GM21723 (cell line): ENCODE results near the gene NPR2.

Source experiments
- ATAC-seq: cut with Tn5 transposase; IDR thresholded peaks from one replicate; pipeline ENCODE4 v1.9.1; 2021; ENCODE audit warnings: mild to moderate bottlenecking, moderate library complexity; ENCODE audit not compliant: unreplicated experiment

Gene NPR2

DNA sequence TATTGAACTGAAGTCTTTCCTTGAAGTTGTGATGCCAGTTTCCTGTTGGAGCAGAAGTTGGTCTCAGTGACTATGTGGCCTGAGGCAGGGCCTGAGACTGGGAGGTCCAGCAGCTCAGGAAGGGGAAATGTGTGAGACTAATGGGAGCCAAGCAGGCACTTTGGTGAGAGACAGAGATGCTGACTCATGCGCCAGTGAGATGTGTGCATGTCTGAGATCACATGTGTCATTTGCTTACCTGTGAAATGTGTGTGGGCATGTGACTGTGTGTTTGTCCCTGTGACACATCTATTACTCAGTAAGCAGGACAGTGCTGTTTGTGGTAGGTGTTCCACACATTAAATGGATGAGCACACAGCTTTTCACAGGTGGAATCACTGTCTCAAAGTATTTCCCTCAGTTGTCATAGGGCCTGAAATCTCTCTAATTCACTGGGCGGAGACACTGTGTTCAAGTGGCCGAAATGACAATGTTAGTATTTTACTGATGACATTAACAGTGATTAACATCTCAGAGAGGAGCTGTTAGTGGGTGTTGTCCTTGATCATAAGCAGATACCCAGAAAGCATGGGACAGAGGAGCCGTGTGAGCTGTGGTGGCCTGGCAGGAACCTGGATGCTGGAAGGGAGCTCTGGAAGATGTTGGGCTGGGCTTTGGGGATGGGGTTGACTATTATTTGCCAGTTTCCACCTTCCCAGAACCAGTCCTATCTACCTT is 7.4 kb downstream of the NPR2 start:
- ATAC-seq = peak; percentile 58

DNA sequence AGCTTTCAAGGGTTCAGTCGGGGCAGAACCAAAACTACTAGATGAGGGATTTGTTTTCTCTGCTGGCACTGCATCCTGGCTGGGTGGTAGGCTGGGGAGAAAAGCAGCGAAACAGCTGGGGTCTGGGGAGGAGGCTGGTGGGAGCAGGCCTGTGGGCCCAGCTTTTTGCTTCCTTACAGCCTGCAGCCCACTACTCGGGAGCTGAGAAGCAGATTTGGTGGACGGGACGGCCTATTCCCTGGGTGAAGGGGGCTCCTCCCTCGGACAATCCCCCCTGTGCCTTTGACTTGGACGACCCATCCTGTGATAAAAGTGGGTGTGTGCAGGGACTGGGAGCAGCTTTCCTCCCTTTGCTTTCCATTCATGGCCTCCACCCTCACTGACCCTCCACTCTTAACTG is 9.1 kb downstream of the NPR2 start:
- ATAC-seq = no peak

DNA sequence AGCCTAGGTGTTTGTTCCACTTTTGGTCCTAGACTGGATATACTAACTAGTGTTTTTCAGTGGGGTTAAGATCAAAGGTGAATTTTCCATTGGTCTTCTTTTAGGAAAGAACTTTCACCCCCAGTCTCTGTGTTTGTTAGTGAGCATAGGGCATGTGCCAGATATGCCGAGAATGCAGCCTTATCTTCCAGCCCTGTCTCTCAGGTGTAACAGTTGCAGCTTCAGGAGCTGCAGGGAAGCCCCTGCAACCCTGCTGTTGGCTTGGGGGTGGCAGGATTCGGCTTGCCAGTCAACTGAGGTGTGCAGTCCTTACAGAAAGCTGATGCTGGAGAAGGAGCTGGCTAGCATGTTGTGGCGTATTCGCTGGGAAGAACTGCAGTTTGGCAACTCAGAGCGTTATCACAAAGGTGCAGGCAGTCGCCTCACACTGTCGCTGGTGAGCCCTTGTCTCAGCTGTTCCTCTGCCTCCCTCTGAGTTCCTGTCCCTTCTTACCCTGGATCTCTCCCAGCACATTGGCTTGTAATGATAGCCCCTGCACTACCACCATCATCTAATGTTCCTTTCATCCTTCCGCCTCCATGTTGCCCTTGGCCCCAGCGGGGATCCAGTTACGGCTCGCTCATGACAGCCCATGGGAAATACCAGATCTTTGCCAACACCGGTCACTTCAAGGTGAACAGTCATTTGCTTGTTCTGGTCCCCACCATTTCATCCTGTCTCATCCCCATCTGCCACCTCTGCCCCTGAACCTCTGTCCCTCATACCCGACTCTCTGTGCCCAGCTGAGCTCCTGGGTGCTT is 10.1 kb downstream of the NPR2 start:
- no peak for ATAC-seq

DNA sequence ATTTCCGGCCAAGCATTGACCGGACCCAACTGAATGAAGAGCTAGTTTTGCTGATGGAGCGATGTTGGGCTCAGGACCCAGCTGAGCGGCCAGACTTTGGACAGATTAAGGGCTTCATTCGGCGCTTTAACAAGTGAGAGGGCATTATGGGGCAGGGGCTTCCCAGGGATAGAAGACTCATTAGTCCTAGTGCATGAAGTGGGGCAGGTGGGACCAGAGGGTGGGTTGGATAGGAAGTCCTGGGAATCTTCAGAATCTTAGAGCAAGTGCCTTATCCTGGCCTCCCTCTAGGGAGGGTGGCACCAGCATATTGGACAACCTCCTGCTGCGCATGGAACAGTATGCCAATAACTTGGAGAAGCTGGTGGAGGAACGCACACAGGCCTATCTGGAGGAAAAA is 14.7 kb downstream of the NPR2 start:
- no peak for ATAC-seq

DNA sequence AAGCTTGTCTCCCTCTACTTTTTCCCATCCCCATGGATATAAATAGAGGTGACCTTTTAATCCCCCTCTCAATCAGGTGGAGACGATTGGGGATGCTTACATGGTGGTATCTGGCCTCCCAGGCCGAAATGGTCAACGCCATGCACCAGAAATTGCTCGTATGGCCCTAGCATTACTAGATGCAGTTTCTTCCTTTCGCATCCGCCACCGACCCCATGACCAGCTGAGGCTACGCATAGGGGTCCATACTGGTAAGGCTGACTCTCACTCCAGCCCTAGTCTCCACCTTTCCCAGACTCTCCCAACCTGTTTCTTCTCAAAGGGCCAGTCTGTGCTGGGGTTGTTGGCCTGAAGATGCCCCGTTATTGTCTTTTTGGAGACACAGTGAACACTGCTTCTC is 17.0 kb downstream of the NPR2 start:
- ATAC-seq = no peak

DNA sequence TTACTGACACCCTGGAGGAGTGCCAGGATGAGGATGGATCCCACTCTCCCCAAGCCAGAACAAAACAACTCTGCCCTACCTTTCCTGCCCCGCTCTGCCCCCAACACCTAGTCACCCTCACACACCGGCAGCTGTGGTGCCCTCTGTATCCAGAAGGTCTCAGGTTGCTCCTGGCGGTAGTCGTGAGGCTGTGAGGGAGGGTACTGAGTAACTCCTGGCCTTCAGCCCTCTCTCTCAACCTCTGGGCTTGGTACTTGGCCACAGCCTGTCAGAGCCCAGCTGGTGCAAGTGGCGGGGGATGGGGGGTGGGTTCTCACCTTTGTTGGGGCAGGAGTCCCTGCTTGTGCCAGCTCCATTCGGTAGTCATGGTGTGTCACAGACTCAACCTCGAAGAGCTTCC is 18.7 kb downstream of the NPR2 start:
- ATAC-seq = no peak

DNA sequence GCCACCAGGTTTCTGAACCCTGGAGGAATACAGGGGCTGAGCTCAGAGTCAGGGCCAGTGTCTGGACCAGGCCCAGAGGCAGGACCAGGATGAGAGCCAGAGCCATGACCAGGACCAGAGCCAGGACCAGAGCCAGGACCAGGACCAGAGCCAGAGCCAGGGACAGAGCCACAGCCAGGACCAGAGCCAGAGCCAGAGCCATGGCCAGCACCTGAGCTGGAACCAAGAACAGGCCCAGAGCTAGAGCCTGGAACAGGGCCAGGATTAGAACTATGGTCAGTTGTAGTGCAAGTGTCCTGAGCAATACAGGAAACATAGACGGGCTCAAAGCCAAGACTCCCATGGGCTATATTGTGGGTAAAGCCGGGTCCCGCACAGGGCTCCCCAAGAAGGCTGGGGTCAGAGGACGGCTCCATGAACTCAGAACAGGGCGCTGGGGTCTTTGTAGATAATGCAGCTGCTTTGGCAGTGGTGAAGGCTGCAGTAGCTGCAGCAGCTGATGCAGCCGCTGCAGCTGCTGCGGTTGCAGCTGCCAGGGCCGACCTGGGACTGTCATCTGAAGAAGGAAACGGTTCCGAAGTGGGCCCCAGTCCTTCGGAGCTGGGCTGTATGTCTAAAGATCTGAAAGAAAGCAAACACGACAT is 20.1 kb downstream of the NPR2 start:
- ATAC-seq = no peak

DNA sequence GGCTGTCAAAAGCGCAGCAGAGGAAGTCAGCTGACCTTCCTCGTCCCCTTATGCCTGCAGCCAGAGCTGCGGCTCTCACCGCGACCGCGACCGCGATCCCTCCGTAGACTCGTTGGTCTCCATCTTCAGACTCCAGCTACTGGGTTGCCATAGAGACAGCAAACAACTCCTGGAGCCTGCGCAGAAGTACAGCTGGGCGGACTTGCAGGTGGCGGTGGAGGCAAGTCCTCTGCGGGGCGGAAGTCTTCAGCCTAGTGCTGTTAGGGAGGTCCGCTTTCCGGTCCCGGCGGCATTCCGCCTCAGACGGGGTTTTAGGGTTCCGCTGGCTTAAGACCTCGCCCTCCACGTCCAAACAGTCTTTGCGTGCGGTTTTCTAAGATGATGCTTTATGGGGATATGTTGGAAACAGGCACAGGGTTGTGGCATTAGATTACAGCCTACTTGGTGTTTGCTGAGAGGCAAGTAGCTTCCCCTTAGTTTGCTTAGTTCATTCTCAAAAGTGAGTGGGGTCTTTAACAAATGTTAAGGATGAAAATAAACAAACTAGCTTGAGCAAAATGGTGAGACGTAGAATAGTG is 20.7 kb downstream of the NPR2 start, which contains the start of gene SPAG8:
Gene SPAG8 (minus strand): TSS at position 238 of the 578 bp plus-strand sequence. CDS start 115 bp downstream, at position 123.
- peak; percentile 67 for ATAC-seq

DNA sequence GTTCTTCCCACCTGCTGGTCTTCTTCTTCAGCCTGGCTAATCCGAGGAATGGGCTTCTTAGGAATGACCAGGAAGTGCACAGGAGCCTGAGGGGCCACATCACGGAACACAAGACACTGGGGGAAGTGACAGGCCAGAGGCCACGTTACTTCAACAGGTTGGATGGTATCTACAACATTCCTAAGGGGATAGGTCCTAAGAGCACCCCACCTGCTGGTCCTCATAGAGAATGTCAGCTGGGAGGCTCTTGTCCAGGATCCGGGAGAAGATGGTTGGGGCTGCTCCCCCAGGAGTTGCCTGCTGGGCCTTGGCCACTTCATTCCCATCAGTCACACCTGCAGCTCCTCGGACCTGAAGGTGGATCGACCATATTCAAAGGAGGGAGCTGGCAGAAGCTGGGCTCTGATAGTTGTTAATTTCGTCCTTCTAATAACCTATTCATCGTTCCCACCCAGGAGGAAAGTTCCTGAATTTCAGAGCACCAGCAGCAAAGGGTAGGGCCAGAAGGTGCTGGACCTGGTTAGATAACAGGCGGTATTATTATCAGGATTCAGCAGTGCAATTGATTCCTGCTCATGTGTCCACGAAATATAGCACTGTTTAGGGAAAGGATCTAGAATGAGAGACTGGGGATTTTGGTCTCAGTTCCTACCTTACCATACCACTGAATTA is 22.2 kb downstream of the NPR2 start:
- no peak for ATAC-seq

DNA sequence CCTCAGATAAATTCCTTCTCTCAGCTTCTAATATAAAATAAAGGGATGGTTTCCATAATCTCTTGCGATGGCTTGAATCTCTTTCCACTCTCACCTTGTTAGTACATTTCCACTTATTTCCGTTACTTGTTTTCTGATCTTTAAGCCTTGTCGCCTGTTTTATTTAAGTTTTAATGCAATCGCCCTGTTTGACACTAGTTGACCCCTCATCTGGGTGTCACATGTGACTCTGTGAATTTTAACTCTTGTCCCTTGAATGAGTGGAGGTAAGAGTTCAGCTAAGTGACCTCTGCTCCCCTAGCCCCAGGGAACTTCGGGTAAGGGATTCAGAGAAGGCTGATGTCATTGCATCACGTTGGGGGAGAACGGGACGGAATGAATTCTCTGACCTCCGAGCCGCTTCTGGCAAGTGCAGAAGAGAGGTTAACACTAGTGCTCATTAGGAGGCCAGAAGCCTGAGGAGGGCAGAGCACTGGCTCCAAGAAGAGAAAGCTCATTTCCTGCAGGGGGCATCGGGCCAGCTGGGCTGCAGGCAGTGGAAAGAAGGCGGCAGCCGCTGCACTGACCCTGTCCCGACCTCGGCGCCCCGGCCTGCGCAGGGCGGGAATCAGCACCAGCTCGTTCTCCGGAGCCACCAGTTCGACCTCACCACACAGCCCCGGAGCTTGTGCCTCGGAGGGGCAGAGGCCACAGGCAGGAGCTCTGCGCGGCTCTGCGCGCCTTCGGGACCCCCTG is 22.9 kb downstream of the NPR2 start:
- ATAC-seq = peak; percentile 28

DNA sequence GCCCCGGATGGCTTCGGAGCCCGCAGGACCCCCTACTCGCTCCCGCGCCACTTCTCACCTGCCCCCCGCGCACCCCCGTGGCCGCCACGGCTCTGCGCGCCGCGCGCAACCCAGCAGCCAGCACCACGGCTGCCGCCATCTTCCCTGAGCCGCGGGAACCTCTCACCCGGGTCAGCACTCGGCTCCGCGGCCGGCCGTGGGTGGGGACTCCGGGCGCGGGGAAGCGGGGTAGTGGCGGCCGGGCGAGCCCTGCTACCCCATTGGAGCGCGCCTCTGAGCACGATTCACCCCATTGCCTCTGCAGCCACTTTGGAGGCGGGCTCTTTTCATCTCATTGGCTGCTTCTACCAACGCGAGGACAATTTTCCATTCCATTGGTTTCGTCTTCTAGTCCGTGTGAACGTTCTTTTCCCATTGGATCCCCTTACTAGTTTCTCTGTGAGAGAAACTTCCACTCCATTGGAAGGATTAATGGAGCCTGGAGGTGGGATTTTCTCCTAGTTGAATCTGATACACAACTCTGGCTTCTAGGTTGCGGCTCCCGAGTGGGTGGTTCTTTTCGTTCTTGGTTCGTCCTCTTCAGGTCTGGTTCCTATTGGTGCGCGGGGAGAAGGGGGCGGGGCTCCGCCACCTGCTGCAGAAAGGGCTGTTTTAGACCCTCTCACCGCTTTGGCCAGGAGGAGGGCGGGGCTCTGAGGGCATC is 23.6 kb downstream of the NPR2 start, which contains the start of gene HINT2:
Gene HINT2 (minus strand): TSS at position 202 of the 703 bp plus-strand sequence. CDS start 63 bp downstream, at position 139.
- peak; percentile 79 for ATAC-seq

DNA sequence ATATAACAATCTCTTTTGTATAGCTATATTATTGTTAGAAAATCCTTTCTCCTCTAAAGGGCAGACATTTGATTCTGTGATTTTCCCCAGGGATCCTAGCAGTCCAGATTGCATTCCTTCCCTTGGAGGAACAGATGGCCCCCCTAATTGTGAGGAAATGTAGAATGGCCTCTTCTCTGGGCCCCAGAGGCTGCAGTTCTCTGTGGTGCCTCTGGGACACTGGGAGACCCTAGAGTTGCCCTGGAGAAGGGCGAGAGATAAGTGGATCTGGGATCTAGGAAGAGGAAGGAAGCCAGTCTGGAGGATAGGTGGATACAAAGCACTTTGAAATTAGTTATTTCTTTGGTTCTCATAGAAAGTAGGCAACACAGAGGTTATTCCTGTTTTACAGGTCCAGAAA is 25.3 kb downstream of the NPR2 start:
- no peak for ATAC-seq

DNA sequence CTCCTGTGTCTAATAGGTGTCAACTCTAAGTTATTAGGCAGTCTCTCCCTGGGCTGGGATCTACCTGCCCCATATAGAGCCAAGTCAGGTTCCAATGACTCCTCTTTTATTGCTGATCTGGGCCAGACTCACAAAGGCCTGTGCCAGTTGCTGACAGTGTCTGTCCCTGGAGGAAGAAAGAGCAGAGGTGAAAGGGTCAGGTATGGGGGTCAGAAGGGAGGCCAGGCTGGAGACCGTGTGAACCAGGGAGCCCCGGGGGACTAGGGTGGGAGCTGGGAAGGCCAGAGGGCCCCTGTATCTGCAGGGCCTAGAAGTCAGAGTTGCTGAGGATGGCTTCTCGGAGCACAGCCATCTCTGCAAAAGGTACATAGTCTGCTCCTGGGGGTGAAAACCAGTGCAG is 26.9 kb downstream of the NPR2 start:
- ATAC-seq = no peak

DNA sequence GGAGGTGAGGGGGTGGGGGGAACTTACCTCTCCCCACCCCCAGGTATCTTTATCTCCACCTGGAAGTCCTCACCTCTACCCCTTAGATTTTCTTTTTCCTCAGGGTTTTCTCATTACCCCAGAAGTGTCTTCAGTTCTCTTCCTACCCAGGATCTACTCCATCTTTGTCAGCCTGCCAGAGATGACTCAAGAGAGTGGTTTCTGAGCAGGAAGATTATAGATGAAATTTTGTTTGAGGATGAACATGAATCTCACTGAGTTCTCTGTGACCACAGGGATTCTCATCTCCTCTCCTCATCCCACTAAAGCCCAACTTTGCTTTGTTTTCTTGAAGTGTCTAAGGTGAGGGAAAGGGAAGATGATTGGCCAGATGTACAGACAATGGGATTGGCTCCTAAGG is 28.7 kb downstream of the NPR2 start:
- no peak for ATAC-seq

DNA sequence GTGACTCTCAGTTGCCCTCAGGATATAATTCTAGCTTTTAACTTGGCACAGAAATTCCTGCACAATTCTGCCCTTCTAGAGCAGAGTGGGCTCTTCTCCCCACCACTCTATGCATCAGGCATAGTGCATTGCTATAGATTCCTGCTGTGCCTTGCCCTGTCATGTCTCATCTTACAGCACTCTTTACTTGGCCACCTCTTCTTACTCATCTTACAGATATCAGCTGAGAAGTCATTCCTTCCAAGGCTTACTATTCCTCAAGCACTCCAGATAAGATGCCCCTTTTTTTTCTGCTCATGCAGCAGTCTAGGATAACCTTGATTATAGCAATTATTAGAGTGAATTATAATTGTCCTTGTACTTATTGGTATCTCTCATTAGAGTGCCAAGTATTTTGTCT is 31.5 kb downstream of the NPR2 start:
- no peak for ATAC-seq

DNA sequence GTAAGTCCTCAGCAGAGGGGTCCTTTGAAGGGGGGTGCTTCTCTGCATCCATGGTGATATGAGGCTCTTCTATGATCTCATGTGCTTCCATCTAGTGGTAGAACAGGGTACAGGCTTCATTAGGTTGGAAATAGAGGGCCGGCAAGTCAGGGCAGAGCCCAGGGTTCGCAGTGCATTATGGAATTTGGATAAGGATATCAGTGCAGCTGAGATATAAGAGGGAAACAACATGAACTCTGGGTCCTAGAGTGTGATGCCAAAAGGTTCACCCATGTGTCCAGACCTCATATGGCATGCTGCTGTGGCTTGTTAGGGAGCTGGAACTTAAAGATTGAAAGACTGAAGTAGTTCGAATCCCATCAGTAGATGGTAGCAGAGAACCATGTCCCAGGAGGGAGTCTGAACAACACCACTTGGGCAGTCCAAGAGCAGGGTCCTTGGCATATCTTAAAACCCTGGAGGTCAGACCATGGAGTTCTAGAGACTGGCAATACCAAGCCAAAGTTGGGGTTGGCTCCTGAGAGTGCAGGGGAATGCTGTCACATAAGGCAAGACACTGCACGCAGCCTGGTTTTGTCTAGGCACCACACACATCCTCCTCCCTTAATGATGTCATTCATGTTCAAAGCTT is 34.8 kb downstream of the NPR2 start:
- peak; percentile 44 for ATAC-seq

DNA sequence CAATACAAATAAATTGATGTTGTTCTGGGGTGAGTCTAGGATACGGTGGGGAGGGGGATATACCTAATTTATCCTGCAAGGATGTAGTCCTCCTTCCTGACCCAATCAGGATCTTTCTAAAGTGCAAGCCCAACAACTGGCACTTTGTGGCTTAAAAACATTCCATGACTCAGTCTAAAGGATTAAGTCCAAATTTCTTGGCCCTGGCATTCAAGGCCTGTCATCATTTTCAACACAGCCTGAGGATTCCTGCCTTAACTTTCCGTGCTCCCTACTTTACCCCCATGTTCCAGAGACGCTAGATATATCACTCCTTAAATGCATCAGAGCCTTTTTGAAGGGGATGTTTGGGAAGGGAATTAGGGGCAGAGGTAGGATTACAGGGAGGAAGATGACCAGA is 36.1 kb downstream of the NPR2 start:
- no peak for ATAC-seq

DNA sequence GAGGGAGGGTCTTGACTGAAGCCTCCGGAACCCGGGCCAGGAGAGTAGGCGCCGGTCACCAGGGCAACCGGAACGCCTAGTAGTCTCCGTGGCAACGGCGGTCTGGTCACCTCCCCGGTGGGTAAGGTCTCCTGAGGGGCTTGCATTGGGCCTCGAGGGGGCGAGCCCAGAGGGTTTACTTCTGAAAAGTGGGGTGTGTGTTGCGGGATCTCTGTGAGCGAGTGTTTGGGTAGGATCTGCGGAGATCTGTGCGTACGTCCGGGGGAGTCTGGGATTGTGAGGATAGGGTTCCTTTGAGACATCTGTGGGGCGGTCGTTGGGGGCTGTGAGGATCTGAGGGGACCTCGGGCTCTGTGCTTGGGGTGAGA is 37.3 kb downstream of the NPR2 start, which contains the start of gene FAM221B:
Gene FAM221B (minus strand): TSS at position 17 of the 368 bp plus-strand sequence. CDS start 2,571 bp downstream, outside the sequence.
- ATAC-seq = peak; percentile 4
